T-helper 17 cell (primary cell): Measurements from ENCODE around the gene SURF4. TPM values are rescaled to one million over a fixed set of nuclear protein-coding genes. Genes with fewer than 3 reads are reported as not detected.
A peak's percentile ranks its signal among the peaks of the same experiment; 100 is the strongest.

Source experiments
- ATAC-seq: fragments of 150-1000 bp; cut with Tn5 transposase; 2 replicates; pipeline ENCODE4 v1.10.0; 2021; ENCODE audit warnings: mild to moderate bottlenecking, moderate library complexity
- DNase-seq, 3 donors: peaks; one replicate each; pipeline versions ENCODE4 v3.0.0 to v3.0.0-alpha.2; 2020 to 2021
- H3K9me3 ChIP-seq: one replicate; pipeline ENCODE4 v1.7.0; 2013; ENCODE audit warnings: low read length, mild to moderate bottlenecking; ENCODE audit not compliant: control insufficient read depth, poor library complexity, severe bottlenecking
- H3K27ac Mint-ChIP-seq: one replicate; pipeline ENCODE4 v1.8.0; 2022; ENCODE audit warnings: mild to moderate bottlenecking, moderate library complexity, mixed read lengths
- H3K27me3 Mint-ChIP-seq: one replicate; pipeline ENCODE4 v1.8.0; 2022; ENCODE audit warnings: mixed read lengths
- H3K36me3 Mint-ChIP-seq: one replicate; pipeline ENCODE4 v1.8.0; 2022; ENCODE audit warnings: low read depth, mixed read lengths
- H3K4me1 Mint-ChIP-seq: one replicate; pipeline ENCODE4 v1.8.0; 2022; ENCODE audit warnings: mild to moderate bottlenecking, mixed read lengths
- H3K4me3 Mint-ChIP-seq: one replicate; pipeline ENCODE4 v1.8.0; 2022; ENCODE audit warnings: mild to moderate bottlenecking, moderate library complexity, mixed read lengths
- total RNA-seq, 4 donors: library from RNA in 2 of 4; stranded (reverse) in 2 of 4; gene quantifications; one replicate each; pipeline ENCODE4 v1.2.3 and lab custom pipeline; 2022 to 2026

SURF4 gene
- total RNA-seq, 2 donors from 2014 or later: 116 to 124 TPM

GRCh38 chr9:133361507-133362092 lies 14.3 kb downstream of the SURF4 start:
- Mint-ChIP-seq H3K27ac (peak overlapping the region; percentile 83), H3K36me3 (peaks cover 7% of the 10 kb centered on the region), H3K27me3 (no peaks in the 10 kb centered on the region), H3K4me1 (peaks cover 21% of the 10 kb centered on the region), H3K4me3 (peak overlapping the region; percentile 55)
- DNase-seq: no peak
- H3K9me3 ChIP-seq: no peaks in the 10 kb centered on the region
- ATAC-seq: no peak

DNA sequence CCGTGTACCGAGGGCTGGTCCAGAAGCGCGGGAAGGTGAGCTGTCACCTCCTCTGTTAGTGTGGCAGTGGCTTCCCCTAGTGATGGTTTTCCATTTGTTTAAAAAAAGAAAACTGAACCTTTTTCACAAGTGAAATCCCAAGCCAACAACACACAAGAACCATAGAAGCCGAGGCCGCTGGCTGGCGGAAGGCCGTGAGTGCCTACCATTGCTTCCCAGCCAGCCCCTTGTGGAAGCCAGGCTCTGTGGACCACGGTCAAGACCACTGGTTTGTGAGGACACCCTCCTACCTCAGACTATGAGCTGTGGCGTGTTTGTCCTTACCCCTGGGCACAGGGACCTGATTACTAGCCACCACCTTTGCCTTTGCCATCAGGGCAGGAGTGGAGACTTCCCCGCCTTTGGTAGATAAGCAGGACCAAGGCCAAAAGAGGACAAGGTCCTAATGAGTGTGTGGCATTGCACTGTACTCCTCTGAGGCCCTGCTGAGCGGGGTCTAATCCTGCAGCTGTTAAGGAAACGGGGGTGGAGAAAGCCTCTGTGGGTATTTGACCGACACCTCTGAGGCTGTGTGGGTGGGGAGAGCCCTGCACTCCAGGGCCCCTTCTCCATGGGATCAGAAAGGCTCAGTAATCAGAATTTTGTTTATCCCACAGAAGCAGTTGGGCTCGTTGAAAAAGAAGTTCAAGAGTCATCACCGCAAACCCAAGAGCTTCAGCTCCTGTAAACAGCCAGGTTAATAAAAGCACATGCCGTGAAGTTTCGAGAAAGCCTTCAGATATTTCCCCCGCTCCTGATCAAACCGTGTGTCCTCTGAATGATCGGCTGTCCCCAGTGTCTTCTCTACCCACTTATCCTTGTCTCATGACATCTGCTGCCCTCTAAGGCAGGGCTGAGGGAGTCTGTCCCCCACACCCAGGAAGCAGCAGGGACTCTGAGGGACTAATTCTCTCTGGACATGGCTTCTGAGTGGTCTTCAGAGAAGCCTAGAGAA lies 15.2 kb downstream of the SURF4 start:
- no peak for DNase-seq
- no peak for ATAC-seq
- peaks cover 7% of the 10 kb centered on the region for H3K36me3 Mint-ChIP-seq
- H3K27ac Mint-ChIP-seq: peak overlapping the region; percentile 83
- H3K4me1 Mint-ChIP-seq: peaks cover 25% of the 10 kb centered on the region
- no peaks in the 10 kb centered on the region for H3K27me3 Mint-ChIP-seq
- H3K9me3 ChIP-seq: no peaks in the 10 kb centered on the region
- no peak overlapping the region for H3K4me3 Mint-ChIP-seq

DNA sequence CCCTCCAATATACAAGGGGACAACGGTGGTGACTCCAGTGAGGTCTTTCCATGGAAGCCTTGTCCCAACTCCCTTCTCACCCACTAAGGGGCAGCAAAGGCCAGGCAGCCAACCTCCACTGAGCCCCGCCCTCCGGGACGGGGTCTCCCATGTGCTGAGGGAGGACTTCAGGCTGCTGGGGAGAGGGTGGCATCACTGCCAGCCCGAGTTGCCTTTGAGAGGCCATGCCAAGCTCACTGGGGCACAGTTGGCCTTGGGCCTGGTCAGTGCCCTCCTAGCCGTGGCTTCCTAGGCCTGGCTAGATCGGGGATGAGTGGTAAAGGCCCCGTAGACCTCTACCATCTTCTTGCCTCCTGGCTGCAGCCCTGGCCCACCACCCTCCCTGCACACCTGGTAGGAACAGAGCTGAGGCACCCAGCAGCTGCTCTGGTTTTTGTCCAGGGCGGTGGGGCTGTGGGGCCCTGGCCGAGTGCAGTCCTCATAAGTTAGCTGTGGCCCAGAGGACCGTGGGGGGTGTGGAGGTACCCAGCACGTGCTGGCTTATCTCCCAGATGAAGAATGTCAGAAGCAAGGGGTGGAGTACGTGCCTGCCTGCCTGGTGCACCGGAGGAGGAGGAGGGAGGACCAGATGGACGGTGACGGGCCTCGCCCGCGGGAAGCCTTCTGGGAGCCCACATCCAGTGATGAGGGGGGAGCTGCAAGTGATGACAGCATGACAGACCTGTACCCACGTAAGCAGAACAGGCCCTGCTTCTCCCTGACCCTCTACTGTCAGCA lies 16.3 kb downstream of the SURF4 start:
- H3K4me3 Mint-ChIP-seq: peak overlapping the region; percentile 28
- H3K9me3 ChIP-seq: no peaks in the 10 kb centered on the region
- peaks cover 25% of the 10 kb centered on the region for H3K4me1 Mint-ChIP-seq
- peak overlapping the region; percentile 83 for H3K27ac Mint-ChIP-seq
- ATAC-seq (no peak), DNase-seq (no peak)
- peaks cover 7% of the 10 kb centered on the region for H3K36me3 Mint-ChIP-seq
- H3K27me3 Mint-ChIP-seq: no peaks in the 10 kb centered on the region

DNA sequence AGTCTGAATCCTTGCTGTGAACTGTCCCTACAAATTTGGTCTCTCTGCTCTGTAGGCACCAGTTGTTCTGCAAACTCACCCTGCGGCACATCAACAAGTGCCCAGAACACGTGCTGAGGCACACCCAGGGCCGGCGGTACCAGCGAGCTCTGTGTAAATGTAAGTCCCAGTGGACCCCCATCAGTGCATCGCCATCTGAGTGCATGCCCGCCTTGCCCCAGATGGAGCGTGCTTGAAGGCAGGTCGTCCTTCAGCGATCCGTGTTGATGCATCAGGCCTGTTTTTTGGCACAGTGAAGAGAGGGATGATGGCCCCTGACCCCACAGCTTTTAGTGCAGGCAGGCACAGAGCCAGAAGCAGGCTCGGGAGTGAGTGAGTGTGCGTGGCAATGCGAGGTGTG lies 18.2 kb downstream of the SURF4 start:
- H3K4me1 Mint-ChIP-seq: peaks cover 23% of the 10 kb centered on the region

GRCh38 chr9:133356391-133357091 lies 19.3 kb downstream of the SURF4 start, which contains the start of the genes SURF1 and SURF2:
Gene SURF1, minus strand, starts transcription at chr9:133356487. Its CDS starts 34 bp downstream, at chr9:133356453.
Gene SURF2, plus strand, starts transcription at chr9:133356550. Its CDS starts 43 bp downstream, at chr9:133356593.
- Mint-ChIP-seq H3K27me3 (no peaks in the 10 kb centered on the region), H3K4me3 (peak within 1 kb of the TSS; percentile 93), H3K36me3 (peaks cover 5% of the 10 kb centered on the region), H3K4me1 (peaks cover 21% of the 10 kb centered on the region), H3K27ac (peak within 1 kb of the TSS; percentile 83)
- ATAC-seq (peak; percentile 93), DNase-seq (peak; percentile 85 to 92 (median 86))
- no peaks in the 10 kb centered on the region for H3K9me3 ChIP-seq

More for the DNA sequence above, 18.2 kb downstream of the SURF4 start:
- Mint-ChIP-seq H3K36me3 (peaks cover 7% of the 10 kb centered on the region), H3K27me3 (no peaks in the 10 kb centered on the region), H3K27ac (peak overlapping the region; percentile 83), H3K4me3 (peak overlapping the region; percentile 93)
- DNase-seq: no peak
- no peak for ATAC-seq
- no peaks in the 10 kb centered on the region for H3K9me3 ChIP-seq

- peaks cover 5% of the 10 kb centered on the region for H3K36me3 Mint-ChIP-seq
- no peaks in the 10 kb centered on the region for H3K9me3 ChIP-seq
- H3K27me3 Mint-ChIP-seq: no peaks in the 10 kb centered on the region
- ATAC-seq (peak; percentile 57), DNase-seq (no peak)
- H3K27ac Mint-ChIP-seq: peak overlapping the region; percentile 83
- peak overlapping the region; percentile 93 for H3K4me3 Mint-ChIP-seq
- H3K4me1 Mint-ChIP-seq: peaks cover 21% of the 10 kb centered on the region
Measured at GRCh38 chr9:133355881-133356357, 19.9 kb downstream of the SURF4 start.

DNA sequence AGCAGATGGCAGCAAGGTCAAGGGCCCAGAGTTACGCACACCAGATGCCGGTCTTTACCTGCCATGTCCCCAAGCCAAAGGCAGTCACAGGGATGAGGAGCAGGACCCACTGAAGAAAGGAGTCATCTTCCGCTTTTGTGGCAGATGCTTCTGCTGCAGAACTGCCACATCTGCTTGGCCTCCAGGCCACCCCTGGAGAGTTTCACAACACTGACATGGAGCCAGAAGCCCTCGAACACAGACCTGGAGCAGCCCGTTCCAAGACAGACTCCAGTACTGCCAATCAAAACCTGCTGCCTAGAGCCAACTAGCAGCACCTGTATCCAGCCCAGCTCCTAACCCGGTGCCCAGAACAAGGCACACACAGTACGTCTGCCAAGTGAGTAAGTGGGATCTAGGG lies 21.1 kb downstream of the SURF4 start:
- Mint-ChIP-seq H3K4me3 (peak overlapping the region; percentile 93), H3K36me3 (peaks cover 5% of the 10 kb centered on the region), H3K27ac (peak overlapping the region; percentile 34), H3K4me1 (peaks cover 20% of the 10 kb centered on the region), H3K27me3 (no peaks in the 10 kb centered on the region)
- DNase-seq (no peak), ATAC-seq (no peak)
- H3K9me3 ChIP-seq: no peaks in the 10 kb centered on the region

- ATAC-seq (no peak), DNase-seq (no peak)
- H3K36me3 Mint-ChIP-seq: peaks cover 5% of the 10 kb centered on the region
- no peaks in the 10 kb centered on the region for H3K27me3 Mint-ChIP-seq
- peak overlapping the region; percentile 66 for H3K4me3 Mint-ChIP-seq
- peaks cover 20% of the 10 kb centered on the region for H3K4me1 Mint-ChIP-seq
- peak overlapping the region; percentile 87 for H3K27ac Mint-ChIP-seq
- no peaks in the 10 kb centered on the region for H3K9me3 ChIP-seq
Measured at GRCh38 chr9:133353548-133353947, 22.3 kb downstream of the SURF4 start.

GRCh38 chr9:133352635-133353340 lies 23.1 kb downstream of the SURF4 start:
- DNase-seq: no peak
- peaks cover 21% of the 10 kb centered on the region for H3K4me1 Mint-ChIP-seq
- peak overlapping the region; percentile 87 for H3K27ac Mint-ChIP-seq
- no peak for ATAC-seq
- H3K27me3 Mint-ChIP-seq: no peaks in the 10 kb centered on the region
- no peaks in the 10 kb centered on the region for H3K9me3 ChIP-seq
- H3K4me3 Mint-ChIP-seq: peak overlapping the region; percentile 63
- H3K36me3 Mint-ChIP-seq: peaks cover 7% of the 10 kb centered on the region

GRCh38 chr9:133351908-133352634 lies 23.8 kb downstream of the SURF4 start:
- no peaks in the 10 kb centered on the region for H3K27me3 Mint-ChIP-seq
- ATAC-seq: no peak
- H3K36me3 Mint-ChIP-seq: peaks cover 7% of the 10 kb centered on the region

GRCh38 chr9:133351526-133351907 lies 24.3 kb downstream of the SURF4 start:
- DNase-seq (no peak), ATAC-seq (no peak)
- H3K4me1 Mint-ChIP-seq: peaks cover 29% of the 10 kb centered on the region
- H3K36me3 Mint-ChIP-seq: peaks cover 7% of the 10 kb centered on the region
- H3K27me3 Mint-ChIP-seq: no peaks in the 10 kb centered on the region
- no peak overlapping the region for H3K4me3 Mint-ChIP-seq
- no peaks in the 10 kb centered on the region for H3K9me3 ChIP-seq
- H3K27ac Mint-ChIP-seq: no peak overlapping the region

More at GRCh38 chr9:133351908-133352634, 23.8 kb downstream of the SURF4 start:
- no peaks in the 10 kb centered on the region for H3K9me3 ChIP-seq
- peaks cover 23% of the 10 kb centered on the region for H3K4me1 Mint-ChIP-seq
- no peak overlapping the region for H3K27ac Mint-ChIP-seq
- DNase-seq: no peak
- H3K4me3 Mint-ChIP-seq: peak overlapping the region; percentile 5
